HepG2 (cell line): ENCODE results near the gene SLC4A7. TPM values are rescaled to one million over a fixed set of nuclear protein-coding genes. Genes with fewer than 3 reads are reported as not detected.

Source experiments
- ATAC-seq: fragments of 200-7000 bp; cut with Tn5 transposase; 3 replicates; pipeline ENCODE4 v1.9.1; 2020; ENCODE audit warnings: mild to moderate bottlenecking, moderate library complexity
- BruUV-seq: library from RNA; stranded (reverse); fragments of 400-500 nt; replicated peaks from 2 replicates; lab custom pipeline; 2021; lab: Mats Ljungman, UMichigan
- CTCF ChIA-PET: fragments of 300-600 bp; formaldehyde crosslinking; extraction: SDS; loops from one replicate; lab custom pipeline; 2021; ENCODE audit warnings: low total read pairs, inconsistent platforms, low intra/inter-chr PET ratio; lab: Yijun Ruan, JAX
- POLR2A ChIA-PET: fragments of 350-600 bp; sonication (Branson Sonifier 250); formaldehyde crosslinking; loops from one replicate; lab custom pipeline; 2020; ENCODE audit warnings: antibody characterized with exemption, inconsistent platforms; lab: Yijun Ruan, JAX
- DNase-seq: peaks from one replicate; pipeline ENCODE4 v3.0.0-alpha.2; 2015; ENCODE audit warnings: low spot score
- FAIRE-seq: peaks from 3 replicates; lab custom pipeline; 2011; peaks lifted over from hg19 to GRCh38; lab: Jason Lieb, UNC
- H2AFZ ChIP-seq: one replicate; pipeline ENCODE4 v1.6.1; 2011; ENCODE audit warnings: low read length, inconsistent platforms
- H3K27ac ChIP-seq: fragments of 300-600 bp; 3 replicates; pipeline ENCODE4 v1.8.0; 2011; ENCODE audit warnings: mixed run types, mild to moderate bottlenecking, mixed read lengths, low read length, inconsistent platforms; ENCODE audit not compliant: insufficient read depth; ENCODE audit errors: extremely low read length
- H3K27me3 ChIP-seq, 2 experiments: fragments of 200-600 bp in 1 of 2; 2 replicates in 1 of 2; 3 replicates in 1 of 2; pipeline versions ENCODE4 v1.6.0 to v1.8.0; 2011; ENCODE audit warnings: low read length in 2 of 2, mild to moderate bottlenecking in 2 of 2, moderate library complexity in 2 of 2, inconsistent platforms in 1 of 2; ENCODE audit not compliant: insufficient read depth in 2 of 2, control insufficient read depth in 1 of 2
- H3K36me3 ChIP-seq, 2 experiments: fragments of 200-600 bp in 1 of 2; replicated peaks in 1 of 2; 2 replicates in 1 of 2; 3 replicates in 1 of 2; pipeline versions ENCODE4 v1.5.1 to v1.8.0; 2011; ENCODE audit warnings: low read length in 2 of 2, inconsistent platforms in 1 of 2; ENCODE audit not compliant: insufficient read depth in 2 of 2, control insufficient read depth in 1 of 2
- H3K4me1 ChIP-seq: 2 replicates; pipeline ENCODE4 v1.5.1; 2012; ENCODE audit warnings: low read length, inconsistent platforms; ENCODE audit not compliant: insufficient read depth
- H3K4me2 ChIP-seq: 2 replicates; pipeline ENCODE4 v1.6.0; 2011; ENCODE audit warnings: low read depth, low read length, inconsistent platforms
- H3K4me3 ChIP-seq, 3 experiments: fragments of 200-600 bp in 1 of 3; sonication (generic), shearing (Covaris generic) in 1 of 3; replicated peaks in 1 of 3; 2 replicates each; pipeline ENCODE4 v1.5.1; 2011 to 2016; ENCODE audit warnings: low read length in 3 of 3, inconsistent platforms in 2 of 3, low read depth in 2 of 3, mild to moderate bottlenecking in 2 of 3, control low read depth in 1 of 3, mixed read lengths in 1 of 3; ENCODE audit not compliant: insufficient read depth in 1 of 3
- H3K79me2 ChIP-seq: one replicate; pipeline ENCODE4 v1.6.1; 2011; ENCODE audit warnings: low read length, inconsistent platforms; ENCODE audit not compliant: insufficient read depth
- H3K9ac ChIP-seq: 2 replicates; pipeline ENCODE4 v1.6.0; 2011; ENCODE audit warnings: mild to moderate bottlenecking, low read depth, low read length, inconsistent platforms; ENCODE audit not compliant: insufficient read depth
- H3K9me3 ChIP-seq: 2 replicates; pipeline ENCODE4 v1.5.1; 2012; ENCODE audit warnings: mild to moderate bottlenecking, low read length
- H4K20me1 ChIP-seq: 2 replicates; pipeline ENCODE4 v1.6.0; 2011; ENCODE audit warnings: inconsistent platforms, mild to moderate bottlenecking, low read length, moderate library complexity; ENCODE audit not compliant: insufficient read depth
- CEBPG ChIP-seq: IDR thresholded peaks from 2 replicates; pipeline ENCODE4 v1.6.1; 2016
- EED ChIP-seq: sonication (generic); formaldehyde crosslinking; IDR thresholded peaks from 2 replicates; pipeline ENCODE4 v1.5.0; 2020; ENCODE audit warnings: mild to moderate bottlenecking, missing genetic modification reagents
- GTF3A ChIP-seq: sonication (generic); formaldehyde crosslinking; conservative IDR thresholded peaks from 2 replicates; pipeline ENCODE4 v1.4.0; 2020; ENCODE audit warnings: mild to moderate bottlenecking, missing genetic modification reagents
- HNRNPUL1 ChIP-seq: fragments of 200-400 bp; formaldehyde crosslinking; IDR thresholded peaks from 2 replicates; pipeline ENCODE4 v1.6.1; 2017; ENCODE audit warnings: low read depth, mild to moderate bottlenecking, low read length, moderate library complexity
- MAFF ChIP-seq: IDR thresholded peaks from 2 replicates; pipeline ENCODE4 v1.6.1; 2011; ENCODE audit warnings: low read depth, low read length, improper control_type of control experiment
- MAFK ChIP-seq, 2 experiments: IDR thresholded peaks in 1 of 2; conservative IDR thresholded peaks in 1 of 2; 2 replicates each; pipeline ENCODE4 v1.6.1; 2011; ENCODE audit warnings: improper control_type of control experiment in 2 of 2, low read length in 2 of 2
- NBN ChIP-seq: fragments of 450-650 bp; conservative IDR thresholded peaks from 2 replicates; pipeline ENCODE4 v1.6.1; 2017
- NONO ChIP-seq, 2 experiments: fragments of 450-650 bp in 1 of 2; sonication (generic) in 1 of 2; formaldehyde crosslinking in 1 of 2; IDR thresholded peaks in 1 of 2; conservative IDR thresholded peaks in 1 of 2; 2 replicates each; pipeline versions ENCODE4 v1.6.1 to v1.8.0; 2017 to 2022; ENCODE audit warnings: mild to moderate bottlenecking in 1 of 2, missing genetic modification reagents in 1 of 2, moderate library complexity in 1 of 2
- SMARCE1 ChIP-seq: fragments of 450-650 bp; IDR thresholded peaks from 2 replicates; pipeline ENCODE4 v1.6.1; 2017; ENCODE audit warnings: borderline replicate concordance
- ZNF414 ChIP-seq: sonication (generic); formaldehyde crosslinking; IDR thresholded peaks from 2 replicates; pipeline ENCODE4 v1.5.0; 2020; ENCODE audit warnings: missing genetic modification reagents
- ZNF572 ChIP-seq: sonication (generic); formaldehyde crosslinking; IDR thresholded peaks from 2 replicates; pipeline ENCODE4 v1.5.1; 2020; ENCODE audit warnings: mild to moderate bottlenecking, missing genetic modification reagents
- WGBS: methylation state at CpG from one replicate; pipeline ENCODE4 v1.1.6; 2017; ENCODE audit warnings: low lambda C conversion rate; 5-methylcytosine and 5-hydroxymethylcytosine counted together
- in situ Hi-C: cut with HindIII; loops from 2 replicates; pipeline ENCODE4 v1.10.0; 2017; ENCODE audit warnings: low pct_unique_long_range_greater_than_20kb; ENCODE audit not compliant: extremely low pct_ligation_motif_present
- intact Hi-C: fragments of 100-400 bp; cut with micrococcal nuclease; formaldehyde crosslinking; loops from one replicate; pipeline ENCODE4 v1.10.0; 2022; ENCODE audit not compliant: unreplicated experiment
- polyA plus RNA-seq, 8 experiments: library from polyadenylated mRNA; depleted of rRNA in 3 of 8; stranded (reverse) in 7 of 8; unstranded in 1 of 8; fragments of >200 nt; fragmentation: Illumina TruSeq in 4 of 8; extraction: Trizol in 4 of 8; gene quantifications; 2 replicates each; pipeline versions ENCODE4 v1.2.1 to v1.2.3, GENCODE V29; 2011 to 2016; ENCODE audit warnings: low read depth in 4 of 8, missing spikeins in 1 of 8, mixed read lengths in 1 of 8; ENCODE audit not compliant: insufficient read depth in 1 of 8
- total RNA-seq, 5 experiments: library from RNA; depleted of rRNA; stranded (reverse); fragments of >200 nt; fragmentation: Illumina TruSeq; extraction: Trizol; gene quantifications; 2 replicates each; pipeline ENCODE4 v1.2.3, GENCODE V29; 2016; ENCODE audit warnings: low read depth in 1 of 5
- TF ChIP-seq, protein P1 (sequence below): fragments of 450-650 bp; IDR thresholded peaks from 2 replicates; pipeline ENCODE4 v1.6.1; 2016

The SLC4A7 gene
- total and polyA plus RNA-seq, 2 of the 13 experiments (the other 11 are each of a cell fraction or from before 2014, with no cell fraction given), result 16.4 to 43.8 TPM

- no peak for FAIRE-seq
- Histone ChIP-seq H3K9ac (peak overlapping the region; percentile 21; the same call in 1 of the 2 replicates), H3K4me1 (peaks cover 76% of the 10 kb centered on the region), H3K27me3 (no peaks in the 10 kb centered on the region), H3K4me2 (no peak overlapping the region), H4K20me1 (no peaks in the 10 kb centered on the region), H3K36me3 (no peaks in the 10 kb centered on the region), H3K27ac (peak overlapping the region; percentile 99), H3K4me3 (no peak overlapping the region), H3K79me2 (peaks cover 2% of the 10 kb centered on the region), H2AFZ (no peak overlapping the region), H3K9me3 (no peaks in the 10 kb centered on the region)
- WGBS, result 85% methylated on average over 3 of the region's 3 CpGs
- ChIA-PET CTCF (interaction anchor here (1.4 to 1.5 kb wide), 2 partner anchors 46 to 109 kb away, joined by 6 to 9 read pairs; no protein-coding TSS in a partner anchor), POLR2A (interaction anchor here (0.7 to 1.0 kb wide), 3 partner anchors 8 to 108 kb away, joined by 3 to 4 read pairs (median 3); partner anchors contain the start of gene NEK10)
- no peak for DNase-seq
- BruUV-seq, result no TSS peak
- TF ChIP-seq GTF3A (CRISPR knock-in tag), result no peak
- TF ChIP-seq EED, result no peak
- no peak for TF ChIP-seq HNRNPUL1
- peak in 1 of 2 experiments; percentile 51; a peak in 2 of 4 replicates for TF ChIP-seq MAFK (conservative IDR thresholded peaks at IDR 0.05 in 1 of 2, IDR thresholded peaks at IDR 0.05 in 1 of 2; ENCODE audit: low read length in 2 of 2)
- TF ChIP-seq NONO (IDR thresholded peaks at IDR 0.05), result no peak
- TF ChIP-seq NONO (CRISPR knock-in tag; conservative IDR thresholded peaks at IDR 0.05), result no peak
- TF ChIP-seq CEBPG (CRISPR knock-in tag), result no peak
- TF ChIP-seq MAFF, result 0 out of 2 replicates have a peak, but pooled peaks have one; percentile 11
- no peak for TF ChIP-seq SMARCE1
- TF ChIP-seq ZNF414 (CRISPR knock-in tag), result no peak
- TF ChIP-seq, protein P1, sequence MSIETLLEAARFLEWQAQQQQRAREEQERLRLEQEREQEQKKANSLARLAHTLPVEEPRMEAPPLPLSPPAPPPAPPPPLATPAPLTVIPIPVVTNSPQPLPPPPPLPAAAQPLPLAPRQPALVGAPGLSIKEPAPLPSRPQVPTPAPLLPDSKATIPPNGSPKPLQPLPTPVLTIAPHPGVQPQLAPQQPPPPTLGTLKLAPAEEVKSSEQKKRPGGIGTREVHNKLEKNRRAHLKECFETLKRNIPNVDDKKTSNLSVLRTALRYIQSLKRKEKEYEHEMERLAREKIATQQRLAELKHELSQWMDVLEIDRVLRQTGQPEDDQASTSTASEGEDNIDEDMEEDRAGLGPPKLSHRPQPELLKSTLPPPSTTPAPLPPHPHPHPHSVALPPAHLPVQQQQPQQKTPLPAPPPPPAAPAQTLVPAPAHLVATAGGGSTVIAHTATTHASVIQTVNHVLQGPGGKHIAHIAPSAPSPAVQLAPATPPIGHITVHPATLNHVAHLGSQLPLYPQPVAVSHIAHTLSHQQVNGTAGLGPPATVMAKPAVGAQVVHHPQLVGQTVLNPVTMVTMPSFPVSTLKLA, result peak; percentile 95
- no peak for TF ChIP-seq NBN
- TF ChIP-seq ZNF572 (CRISPR knock-in tag), result no peak
- in situ Hi-C loops, result no loop called here
- no peak for ATAC-seq
- intact Hi-C loops, result loop anchor here (5.0 kb wide), 1 partner anchor 41 kb away; no protein-coding TSS in a partner anchor
Observed at GRCh38 chr3:27358372-27358771, 125.8 kb downstream of the SLC4A7 start.
